SK-N-MC (cell line): ENCODE data around the gene CDKN2B-AS1.

Experiments
- EZH2 ChIP-seq: fragments of 200-600 bp; sonication (generic); IDR thresholded peaks from one replicate; pipeline ENCODE4 v1.6.1; 2017; ENCODE audit warnings: antibody characterized with exemption
- POLR2AphosphoS5 ChIP-seq: IDR thresholded peaks from 2 replicates; pipeline ENCODE4 v1.6.1; 2012; ENCODE audit warnings: mild to moderate bottlenecking, low read depth, low read length, borderline replicate concordance

GRCh38 chr9:22141908-22142307 lies 147.3 kb downstream of the CDKN2B-AS1 start:
- no peak for TF ChIP-seq EZH2
- no peak for TF ChIP-seq POLR2AphosphoS5
